ENCODE measurements around the gene CDK16.

CDK16 gene

DNA sequence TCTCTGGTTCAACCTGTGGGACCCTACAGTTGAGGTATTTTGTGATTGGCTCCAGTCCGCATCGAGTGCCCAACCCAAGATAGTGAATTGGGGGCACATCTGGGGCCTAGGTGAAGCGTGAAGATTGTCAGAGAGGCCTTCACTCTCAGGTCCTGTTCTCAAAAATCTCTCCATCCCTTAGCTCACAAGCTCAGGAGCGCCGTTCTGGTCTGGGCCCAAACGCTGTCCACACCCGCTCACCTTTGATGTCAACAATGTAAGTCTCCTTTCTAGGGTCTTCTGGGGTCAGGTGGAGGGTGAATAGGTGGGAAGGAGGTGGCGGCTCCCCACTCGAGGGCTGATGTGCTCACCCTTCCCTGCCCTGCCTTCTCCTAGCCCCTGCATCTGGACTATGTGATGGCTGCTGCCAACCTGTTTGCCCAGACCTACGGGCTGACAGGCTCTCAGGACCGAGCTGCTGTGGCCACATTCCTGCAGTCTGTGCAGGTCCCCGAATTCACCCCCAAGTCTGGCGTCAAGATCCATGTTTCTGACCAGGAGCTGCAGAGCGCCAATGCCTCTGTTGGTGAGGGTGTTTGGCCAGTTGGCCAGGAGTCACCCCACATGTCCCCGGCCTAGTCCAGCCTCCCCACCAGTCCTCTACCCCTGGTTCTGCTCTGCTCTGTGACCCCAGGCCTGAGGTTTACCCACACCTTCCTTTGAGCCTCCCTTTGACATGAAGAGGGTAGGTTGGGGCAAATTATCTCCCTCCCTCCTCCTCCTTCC, 7.6 kb upstream of the CDK16 start:
- in situ Hi-C loops (cut with MboI; ENCODE audit: low sequenced_read_pairs, unreplicated experiment): no loop called here
- no peak for TF ChIP-seq CTCF (IDR thresholded peaks at IDR 0.05; ENCODE audit: borderline replicate concordance, control extremely low read depth, extremely low read depth, insufficient read depth, missing control alignments)

GRCh38 chrX:47212381-47213293, 5.8 kb upstream of the CDK16 start:
- no peak for TF ChIP-seq CTCF (IDR thresholded peaks at IDR 0.05; ENCODE audit: borderline replicate concordance, control extremely low read depth, extremely low read depth, insufficient read depth, missing control alignments)
- no peak for DNase-seq (ENCODE audit: low spot score)
- in situ Hi-C loops (cut with MboI; ENCODE audit: low sequenced_read_pairs, unreplicated experiment): no loop called here

More for the DNA sequence above, 7.6 kb upstream of the CDK16 start:
- no peak for DNase-seq (ENCODE audit: low spot score)

DNA sequence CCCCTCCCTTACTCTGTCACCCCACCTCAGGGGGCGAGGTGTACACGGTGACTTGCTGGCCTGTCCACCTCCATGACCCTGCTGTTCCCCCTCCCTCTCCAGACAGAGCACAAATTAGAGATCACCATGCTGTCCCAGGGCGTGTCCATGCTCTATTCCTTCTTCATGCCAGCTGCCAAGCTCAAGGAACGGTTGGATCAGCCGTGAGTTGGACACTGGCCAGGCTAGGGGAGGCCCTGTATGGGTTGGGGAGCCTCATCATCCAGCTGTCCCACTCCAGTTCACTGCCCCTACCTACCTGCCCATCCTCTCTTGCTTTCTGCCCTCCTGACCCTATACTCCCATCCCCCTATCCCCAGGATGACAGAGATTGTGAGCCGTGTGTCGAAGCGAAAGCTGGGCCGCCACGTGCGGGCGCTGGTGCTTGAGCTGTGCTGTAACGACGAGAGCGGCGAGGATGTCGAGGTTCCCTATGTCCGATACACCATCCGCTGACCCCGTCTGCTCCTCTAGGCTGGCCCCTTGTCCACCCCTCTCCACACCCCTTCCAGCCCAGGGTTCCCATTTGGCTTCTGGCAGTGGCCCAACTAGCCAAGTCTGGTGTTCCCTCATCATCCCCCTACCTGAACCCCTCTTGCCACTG, 3.9 kb upstream of the CDK16 start:
- DNase-seq (ENCODE audit: low spot score): no peak
- in situ Hi-C loops (cut with MboI; ENCODE audit: low sequenced_read_pairs, unreplicated experiment): no loop called here
- no peak for TF ChIP-seq CTCF (IDR thresholded peaks at IDR 0.05; ENCODE audit: borderline replicate concordance, control extremely low read depth, extremely low read depth, insufficient read depth, missing control alignments)

GRCh38 chrX:47215291-47215900, 3.1 kb upstream of the CDK16 start:
- TF ChIP-seq CTCF (IDR thresholded peaks at IDR 0.05; ENCODE audit: borderline replicate concordance, control extremely low read depth, extremely low read depth, insufficient read depth, missing control alignments): no peak
- no peak for DNase-seq (ENCODE audit: low spot score)
- in situ Hi-C loops (cut with MboI; ENCODE audit: low sequenced_read_pairs, unreplicated experiment): no loop called here

DNA sequence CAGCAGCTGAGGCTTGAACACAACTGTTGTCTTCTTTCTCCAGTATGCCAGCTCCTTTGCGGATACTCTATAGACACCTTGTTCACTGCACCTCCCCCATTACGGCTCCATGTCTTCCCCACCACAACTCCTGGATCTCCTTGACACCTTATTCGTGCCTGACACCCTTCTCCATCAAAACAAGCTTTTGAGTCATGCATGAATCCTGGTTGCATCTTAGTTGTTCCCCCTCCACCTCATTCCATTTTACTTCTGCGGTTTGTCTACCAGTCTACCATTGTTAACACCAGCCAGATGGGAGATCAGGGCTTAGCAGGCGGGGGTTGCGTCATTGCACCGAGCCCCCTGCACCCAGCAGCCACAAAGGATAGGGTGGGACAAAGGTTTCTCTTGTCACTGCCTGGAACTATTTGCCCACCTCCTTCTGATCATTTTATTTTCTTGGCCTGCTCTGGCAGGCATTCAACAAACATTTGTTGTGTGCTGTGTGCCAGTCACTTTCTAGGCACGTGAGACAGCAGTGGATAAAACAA, 2.0 kb upstream of the CDK16 start:
- no peak for TF ChIP-seq CTCF (IDR thresholded peaks at IDR 0.05; ENCODE audit: borderline replicate concordance, control extremely low read depth, extremely low read depth, insufficient read depth, missing control alignments)
- in situ Hi-C loops (cut with MboI; ENCODE audit: low sequenced_read_pairs, unreplicated experiment): no loop called here
- DNase-seq (ENCODE audit: low spot score): no peak

Data from GM13976 (cell line).